Lower leg skin (tissue), 3 donors: ENCODE results near the gene STX8.

ENCODE experiments used
- POLR2A ChIP-seq, 2 donors: fragments of 450-650 bp; IDR thresholded peaks; one replicate each; pipeline ENCODE4 v1.6.1; 2016 to 2017; ENCODE audit warnings: antibody characterized with exemption in 2 of 2, mild to moderate bottlenecking in 1 of 2, moderate library complexity in 1 of 2
- TF ChIP-seq, protein P1 (sequence below), 3 donors: fragments of 450-650 bp; IDR thresholded peaks; one replicate each; pipeline ENCODE4 v1.5.1; 2016; ENCODE audit warnings: antibody characterized with exemption in 3 of 3, mild to moderate bottlenecking in 3 of 3, moderate library complexity in 2 of 3

DNA sequence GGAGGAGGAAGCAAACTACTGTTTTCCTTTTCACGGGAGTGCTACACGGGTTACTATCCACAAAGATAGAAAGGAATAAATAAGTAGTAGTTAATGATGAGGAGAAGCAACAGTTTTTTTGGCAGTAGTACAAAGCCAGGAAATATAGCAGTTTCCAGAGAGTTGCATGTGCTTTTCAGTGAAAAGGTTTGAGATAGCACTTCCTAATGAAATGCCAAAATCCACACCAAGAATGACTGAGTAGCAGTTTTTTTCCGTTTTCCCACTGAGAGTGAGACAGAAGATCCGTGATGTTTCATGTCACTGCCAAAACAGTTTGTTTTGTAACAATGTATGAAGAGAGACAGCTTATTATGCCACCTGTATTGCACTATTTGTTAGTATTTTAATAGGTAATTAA lies 129.1 kb downstream of the STX8 start:
- TF ChIP-seq POLR2A (IDR thresholded peaks at IDR 0.05), result no peak
- TF ChIP-seq, protein P1, sequence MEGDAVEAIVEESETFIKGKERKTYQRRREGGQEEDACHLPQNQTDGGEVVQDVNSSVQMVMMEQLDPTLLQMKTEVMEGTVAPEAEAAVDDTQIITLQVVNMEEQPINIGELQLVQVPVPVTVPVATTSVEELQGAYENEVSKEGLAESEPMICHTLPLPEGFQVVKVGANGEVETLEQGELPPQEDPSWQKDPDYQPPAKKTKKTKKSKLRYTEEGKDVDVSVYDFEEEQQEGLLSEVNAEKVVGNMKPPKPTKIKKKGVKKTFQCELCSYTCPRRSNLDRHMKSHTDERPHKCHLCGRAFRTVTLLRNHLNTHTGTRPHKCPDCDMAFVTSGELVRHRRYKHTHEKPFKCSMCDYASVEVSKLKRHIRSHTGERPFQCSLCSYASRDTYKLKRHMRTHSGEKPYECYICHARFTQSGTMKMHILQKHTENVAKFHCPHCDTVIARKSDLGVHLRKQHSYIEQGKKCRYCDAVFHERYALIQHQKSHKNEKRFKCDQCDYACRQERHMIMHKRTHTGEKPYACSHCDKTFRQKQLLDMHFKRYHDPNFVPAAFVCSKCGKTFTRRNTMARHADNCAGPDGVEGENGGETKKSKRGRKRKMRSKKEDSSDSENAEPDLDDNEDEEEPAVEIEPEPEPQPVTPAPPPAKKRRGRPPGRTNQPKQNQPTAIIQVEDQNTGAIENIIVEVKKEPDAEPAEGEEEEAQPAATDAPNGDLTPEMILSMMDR (IDR thresholded peaks at IDR 0.05), result no peak
